ENCODE data around the gene PMEL.

The PMEL gene

GRCh38 chr12:55970775-55971174 lies 4.9 kb upstream of the PMEL start:
- ChIA-PET POLR2A (no interaction called here), CTCF (interaction anchor here (0.9 to 1.7 kb wide), 3 partner anchors 12 to 31 kb away, joined by 4 to 5 read pairs (median 4); no protein-coding TSS in a partner anchor)
- 100% methylated on average over 7 of the region's 7 CpGs for WGBS (ENCODE audit: insufficient coverage)
- no peak overlapping the region for H3K4me3 ChIP-seq (ENCODE audit: control insufficient read depth in 1 of 7, extremely low read depth in 1 of 7, insufficient read depth in 4 of 7, low read depth in 2 of 7, low read length in 6 of 7)
- H3K9me3 ChIP-seq (ENCODE audit: control extremely low read depth in 1 of 5, control insufficient read depth in 4 of 5, insufficient read depth in 2 of 5, low read depth in 1 of 5, low read length in 4 of 5) = no peaks in the 10 kb centered on the region
- H3K27ac ChIP-seq (ENCODE audit: insufficient read depth in 1 of 2, low read depth in 1 of 2, low read length in 2 of 2, poor library complexity in 1 of 2, severe bottlenecking in 2 of 2) = no peak overlapping the region
- H3K36me3 ChIP-seq (ENCODE audit: control insufficient read depth in 4 of 4, insufficient read depth in 4 of 4, low read length in 3 of 4) = peaks cover 5 to 43% (median 8%) of the 10 kb centered on the region in 4 experiments
- no peak for DNase-seq
- H3K27me3 ChIP-seq (replicated peaks in 2 of 5; ENCODE audit: control insufficient read depth in 4 of 5, insufficient read depth in 5 of 5, low read length in 4 of 5) = no peaks in the 10 kb centered on the region
- peaks cover 24 to 46% (median 36%) of the 10 kb centered on the region in 4 experiments for H3K4me1 ChIP-seq (ENCODE audit: control extremely low read depth in 1 of 4, control insufficient read depth in 4 of 4, insufficient read depth in 4 of 4, low read length in 3 of 4)

GRCh38 chr12:55969356-55969755 lies 3.5 kb upstream of the PMEL start:
- H3K4me1 ChIP-seq (ENCODE audit: control extremely low read depth in 1 of 4, control insufficient read depth in 4 of 4, insufficient read depth in 4 of 4, low read length in 3 of 4) = peaks cover 19 to 34% (median 27%) of the 10 kb centered on the region in 4 experiments
- H3K27ac ChIP-seq (ENCODE audit: insufficient read depth in 1 of 2, low read depth in 1 of 2, low read length in 2 of 2, poor library complexity in 1 of 2, severe bottlenecking in 2 of 2) = no peak overlapping the region
- 100% methylated on average over 3 of the region's 4 CpGs for WGBS (ENCODE audit: insufficient coverage)
- H3K4me3 ChIP-seq (ENCODE audit: control insufficient read depth in 1 of 7, extremely low read depth in 1 of 7, insufficient read depth in 4 of 7, low read depth in 2 of 7, low read length in 6 of 7) = no peak overlapping the region
- POLR2A ChIA-PET = no interaction called here
- CTCF ChIA-PET = interaction anchor here (1.0 to 3.0 kb wide), 3 partner anchors 10 to 72 kb away, joined by 3 to 18 read pairs (median 4); no protein-coding TSS in a partner anchor
- H3K36me3 ChIP-seq (ENCODE audit: control insufficient read depth in 4 of 4, insufficient read depth in 4 of 4, low read length in 3 of 4) = peaks cover 5 to 43% (median 8%) of the 10 kb centered on the region in 4 experiments
- H3K9me3 ChIP-seq (ENCODE audit: control extremely low read depth in 1 of 5, control insufficient read depth in 4 of 5, insufficient read depth in 2 of 5, low read depth in 1 of 5, low read length in 4 of 5) = no peaks in the 10 kb centered on the region
- H3K27me3 ChIP-seq (replicated peaks in 2 of 5; ENCODE audit: control insufficient read depth in 4 of 5, insufficient read depth in 5 of 5, low read length in 4 of 5) = no peaks in the 10 kb centered on the region
- no peak for DNase-seq

- Histone ChIP-seq H3K27ac (ENCODE audit: insufficient read depth in 1 of 2, low read depth in 1 of 2, low read length in 2 of 2, poor library complexity in 1 of 2, severe bottlenecking in 2 of 2) (peak within 1 kb of the TSS; percentile 42 to 81), H3K27me3 (replicated peaks in 2 of 5; ENCODE audit: control insufficient read depth in 4 of 5, insufficient read depth in 5 of 5, low read length in 4 of 5) (no peaks in the 10 kb centered on the region), H3K4me1 (ENCODE audit: control extremely low read depth in 1 of 4, control insufficient read depth in 4 of 4, insufficient read depth in 4 of 4, low read length in 3 of 4) (peaks cover 10 to 22% (median 17%) of the 10 kb centered on the region in 4 experiments), H3K4me3 (ENCODE audit: control insufficient read depth in 1 of 7, extremely low read depth in 1 of 7, insufficient read depth in 4 of 7, low read depth in 2 of 7, low read length in 6 of 7) (peak within 1 kb of the TSS; percentile 83 to 97 (median 87)), H3K36me3 (ENCODE audit: control insufficient read depth in 4 of 4, insufficient read depth in 4 of 4, low read length in 3 of 4) (peaks cover 2 to 36% (median 8%) of the 10 kb centered on the region in 4 experiments), H3K9me3 (ENCODE audit: control extremely low read depth in 1 of 5, control insufficient read depth in 4 of 5, insufficient read depth in 2 of 5, low read depth in 1 of 5, low read length in 4 of 5) (no peaks in the 10 kb centered on the region)
- under 1% methylated on average over 32 of the region's 45 CpGs for WGBS (ENCODE audit: insufficient coverage)
- peak; percentile 79 to 80 (median 79) for DNase-seq
- POLR2A ChIA-PET = no interaction called here
- CTCF ChIA-PET = interaction anchor here (1.9 kb wide), 1 partner anchor 62 kb away, joined by 5 read pairs; no protein-coding TSS in a partner anchor
These were observed 803 bp upstream of the PMEL start, which contains the start of gene CDK2 for GRCh38 chr12:55966408-55967281. Gene CDK2 (plus strand): TSS chr12:55966830. CDS start chr12:55967009, 179 bp downstream.

- Histone ChIP-seq H3K36me3 (ENCODE audit: control insufficient read depth in 4 of 4, insufficient read depth in 4 of 4, low read length in 3 of 4) (peaks cover 0 to 22% (median 1%) of the 10 kb centered on the region in 4 experiments), H3K27ac (ENCODE audit: insufficient read depth in 1 of 2, low read depth in 1 of 2, low read length in 2 of 2, poor library complexity in 1 of 2, severe bottlenecking in 2 of 2) (no peak overlapping the region), H3K4me1 (ENCODE audit: control extremely low read depth in 1 of 4, control insufficient read depth in 4 of 4, insufficient read depth in 4 of 4, low read length in 3 of 4) (peaks cover 10 to 22% (median 17%) of the 10 kb centered on the region in 4 experiments), H3K9me3 (ENCODE audit: control extremely low read depth in 1 of 5, control insufficient read depth in 4 of 5, insufficient read depth in 2 of 5, low read depth in 1 of 5, low read length in 4 of 5) (no peaks in the 10 kb centered on the region), H3K4me3 (ENCODE audit: control insufficient read depth in 1 of 7, extremely low read depth in 1 of 7, insufficient read depth in 4 of 7, low read depth in 2 of 7, low read length in 6 of 7) (no peak overlapping the region), H3K27me3 (replicated peaks in 2 of 5; ENCODE audit: control insufficient read depth in 4 of 5, insufficient read depth in 5 of 5, low read length in 4 of 5) (no peaks in the 10 kb centered on the region)
- DNase-seq = no peak
- CTCF ChIA-PET = interaction anchor here (1.4 kb wide), 1 partner anchor 17 kb away, joined by 3 read pairs; no protein-coding TSS in a partner anchor
- POLR2A ChIA-PET = no interaction called here
- WGBS (ENCODE audit: insufficient coverage) = 92% methylated on average over 3 of the region's 5 CpGs
These were observed 602 bp downstream of the PMEL start for GRCh38 chr12:55965240-55965639.

- DNase-seq = no peak
- CTCF ChIA-PET = no interaction called here
- 100% methylated on average over 1 of the region's 2 CpGs for WGBS (ENCODE audit: insufficient coverage)
- POLR2A ChIA-PET = no interaction called here
- H3K27me3 ChIP-seq (replicated peaks in 2 of 5; ENCODE audit: control insufficient read depth in 4 of 5, insufficient read depth in 5 of 5, low read length in 4 of 5) = no peaks in the 10 kb centered on the region
- no peak overlapping the region for H3K27ac ChIP-seq (ENCODE audit: insufficient read depth in 1 of 2, low read depth in 1 of 2, low read length in 2 of 2, poor library complexity in 1 of 2, severe bottlenecking in 2 of 2)
- peaks cover 10 to 22% (median 17%) of the 10 kb centered on the region in 4 experiments for H3K4me1 ChIP-seq (ENCODE audit: control extremely low read depth in 1 of 4, control insufficient read depth in 4 of 4, insufficient read depth in 4 of 4, low read length in 3 of 4)
- H3K4me3 ChIP-seq (ENCODE audit: control insufficient read depth in 1 of 7, extremely low read depth in 1 of 7, insufficient read depth in 4 of 7, low read depth in 2 of 7, low read length in 6 of 7) = no peak overlapping the region
- peaks cover 0 to 10% (median 0%) of the 10 kb centered on the region in 4 experiments for H3K36me3 ChIP-seq (ENCODE audit: control insufficient read depth in 4 of 4, insufficient read depth in 4 of 4, low read length in 3 of 4)
- no peaks in the 10 kb centered on the region for H3K9me3 ChIP-seq (ENCODE audit: control extremely low read depth in 1 of 5, control insufficient read depth in 4 of 5, insufficient read depth in 2 of 5, low read depth in 1 of 5, low read length in 4 of 5)
These were observed 2.1 kb downstream of the PMEL start for GRCh38 chr12:55963760-55964159.

GRCh38 chr12:55957106-55957859 lies 8.6 kb downstream of the PMEL start:
- H3K27me3 ChIP-seq (replicated peaks in 2 of 5; ENCODE audit: control insufficient read depth in 4 of 5, insufficient read depth in 5 of 5, low read length in 4 of 5) = no peaks in the 10 kb centered on the region
- no peak for DNase-seq
- no peak overlapping the region for H3K27ac ChIP-seq (ENCODE audit: insufficient read depth in 1 of 2, low read depth in 1 of 2, low read length in 2 of 2, poor library complexity in 1 of 2, severe bottlenecking in 2 of 2)
- no peaks in the 10 kb centered on the region for H3K4me1 ChIP-seq (ENCODE audit: control extremely low read depth in 1 of 4, control insufficient read depth in 4 of 4, insufficient read depth in 4 of 4, low read length in 3 of 4)
- ChIA-PET POLR2A (no interaction called here), CTCF (interaction anchor here (0.6 to 5.9 kb wide), 8 partner anchors 9 to 136 kb away, joined by 3 to 37 read pairs (median 4); partner anchors contain the start of gene SUOX)
- H3K36me3 ChIP-seq (ENCODE audit: control insufficient read depth in 4 of 4, insufficient read depth in 4 of 4, low read length in 3 of 4) = peaks cover 2 to 26% (median 18%) of the 10 kb centered on the region in 4 experiments
- H3K9me3 ChIP-seq (ENCODE audit: control extremely low read depth in 1 of 5, control insufficient read depth in 4 of 5, insufficient read depth in 2 of 5, low read depth in 1 of 5, low read length in 4 of 5) = no peaks in the 10 kb centered on the region
- H3K4me3 ChIP-seq (ENCODE audit: control insufficient read depth in 1 of 7, extremely low read depth in 1 of 7, insufficient read depth in 4 of 7, low read depth in 2 of 7, low read length in 6 of 7) = no peak overlapping the region
- WGBS (ENCODE audit: insufficient coverage) = 93% methylated on average over 4 of the region's 5 CpGs

All from common myeloid progenitor, CD34-positive (primary cell).